OCI-LY1 (cell line): ENCODE measurements around the gene CTNS.

Experiments
- H2AFZ ChIP-seq: fragments of 200-600 bp; sonication (generic), shearing (Covaris generic); 2 replicates; pipeline ENCODE4 v1.6.0; 2014; ENCODE audit warnings: antibody characterized with exemption, mild to moderate bottlenecking, low read length
- H3F3A ChIP-seq: fragments of 200-600 bp; sonication (generic), shearing (Covaris generic); 2 replicates; pipeline ENCODE4 v1.6.0; 2014; ENCODE audit warnings: mild to moderate bottlenecking, antibody characterized with exemption, low read length, moderate library complexity; ENCODE audit not compliant: insufficient read depth
- H3K27ac ChIP-seq: fragments of 200-600 bp; sonication (generic); 2 replicates; pipeline ENCODE4 v1.5.1; 2014; ENCODE audit warnings: low read length, mixed run types, mild to moderate bottlenecking, low read depth; ENCODE audit not compliant: poor library complexity, severe bottlenecking
- H3K27me3 ChIP-seq: fragments of 200-600 bp; sonication (generic); 2 replicates; pipeline ENCODE4 v1.6.0; 2014; ENCODE audit warnings: antibody characterized with exemption, mild to moderate bottlenecking, low read length, moderate library complexity; ENCODE audit not compliant: insufficient read depth
- H3K36me3 ChIP-seq: fragments of 200-600 bp; sonication (generic); 2 replicates; pipeline ENCODE4 v1.6.1; 2014; ENCODE audit warnings: mild to moderate bottlenecking, antibody characterized with exemption, low read length, moderate library complexity, mixed read lengths; ENCODE audit not compliant: insufficient read depth
- H3K4me1 ChIP-seq: fragments of 200-600 bp; sonication (generic); 2 replicates; pipeline ENCODE4 v1.5.1; 2014; ENCODE audit warnings: mild to moderate bottlenecking, low read length, moderate library complexity; ENCODE audit not compliant: insufficient read depth, severe bottlenecking
- H3K4me2 ChIP-seq: fragments of 200-600 bp; sonication (generic), shearing (Covaris generic); 2 replicates; pipeline ENCODE4 v1.6.1; 2014; ENCODE audit warnings: low read length
- H3K4me3 ChIP-seq: fragments of 200-600 bp; sonication (generic); 2 replicates; pipeline ENCODE4 v1.5.1; 2014; ENCODE audit warnings: low read length, low read depth, mild to moderate bottlenecking, mixed read lengths; ENCODE audit not compliant: poor library complexity, severe bottlenecking
- H3K79me2 ChIP-seq: fragments of 200-600 bp; shearing (Covaris generic); 2 replicates; pipeline ENCODE4 v1.6.1; 2016; ENCODE audit warnings: mixed run types, low read length, mixed read lengths; ENCODE audit not compliant: insufficient read depth
- H3K9ac ChIP-seq: fragments of 200-600 bp; sonication (generic), shearing (Covaris generic); 2 replicates; pipeline ENCODE4 v1.6.1; 2014; ENCODE audit warnings: mild to moderate bottlenecking, low read length, mixed read lengths
- H3K9me2 ChIP-seq: fragments of 200-600 bp; sonication (generic), shearing (Covaris generic); 2 replicates; pipeline ENCODE4 v1.6.1; 2014; ENCODE audit warnings: low read depth, mild to moderate bottlenecking, low read length, mixed read lengths
- H3K9me3 ChIP-seq: fragments of 200-600 bp; shearing (Covaris generic); 2 replicates; pipeline ENCODE4 v1.6.1; 2014; ENCODE audit warnings: low read length, mixed read lengths
- H4K20me1 ChIP-seq: fragments of 200-600 bp; sonication (generic), shearing (Covaris generic); 2 replicates; pipeline ENCODE4 v1.6.0; 2016; ENCODE audit warnings: mild to moderate bottlenecking, low read length; ENCODE audit not compliant: insufficient read depth
- CTCF ChIP-seq: fragments of 200-600 bp; sonication (generic), shearing (Covaris generic); IDR thresholded peaks from 2 replicates; pipeline ENCODE4 v1.5.1; 2017; ENCODE audit warnings: mild to moderate bottlenecking, antibody characterized with exemption, low read length, moderate library complexity, mixed read lengths
- EZH2 ChIP-seq: fragments of 200-600 bp; sonication (generic), shearing (Covaris generic); IDR thresholded peaks from 2 replicates; pipeline ENCODE4 v1.8.0; 2017; ENCODE audit warnings: borderline replicate concordance, mixed run types, mild to moderate bottlenecking, antibody characterized with exemption, low read length, moderate library complexity, mixed read lengths

The CTNS gene

GRCh38 chr17:3598078-3598477 is 38.5 kb upstream of the CTNS start:
- H3K27me3 ChIP-seq, result no peaks in the 10 kb centered on the region

GRCh38 chr17:3600529-3601205 is 35.9 kb upstream of the CTNS start:
- no peak overlapping the region for H3K27ac ChIP-seq
- peaks cover 5% of the 10 kb centered on the region; the same call in 1 of the 2 replicates for H3K36me3 ChIP-seq
- H3K9ac ChIP-seq, result no peak overlapping the region
- no peak overlapping the region for H3K4me3 ChIP-seq
- no peak overlapping the region for H3K4me2 ChIP-seq
- H3F3A ChIP-seq, result no peaks in the 10 kb centered on the region
- no peaks in the 10 kb centered on the region for H3K4me1 ChIP-seq
- H3K27me3 ChIP-seq, result no peaks in the 10 kb centered on the region
- no peaks in the 10 kb centered on the region for H3K9me3 ChIP-seq
- TF ChIP-seq EZH2 (no peak), CTCF (no peak)
- no peaks in the 10 kb centered on the region for H4K20me1 ChIP-seq
- H2AFZ ChIP-seq, result no peak overlapping the region
- H3K9me2 ChIP-seq, result no peaks in the 10 kb centered on the region
- no peaks in the 10 kb centered on the region for H3K79me2 ChIP-seq

More at GRCh38 chr17:3598078-3598477, 38.5 kb upstream of the CTNS start:
- Histone ChIP-seq H2AFZ (no peak overlapping the region), H4K20me1 (no peaks in the 10 kb centered on the region), H3F3A (no peaks in the 10 kb centered on the region), H3K4me1 (no peaks in the 10 kb centered on the region), H3K9ac (no peak overlapping the region), H3K4me3 (no peak overlapping the region), H3K9me2 (no peaks in the 10 kb centered on the region), H3K4me2 (no peak overlapping the region), H3K36me3 (no peaks in the 10 kb centered on the region), H3K27ac (no peak overlapping the region), H3K9me3 (no peaks in the 10 kb centered on the region), H3K79me2 (no peaks in the 10 kb centered on the region)
- TF ChIP-seq CTCF (no peak), EZH2 (no peak)

- no peak overlapping the region for H3K4me3 ChIP-seq
- H3K27me3 ChIP-seq, result no peaks in the 10 kb centered on the region
- H3K27ac ChIP-seq, result no peak overlapping the region
- H3K79me2 ChIP-seq, result no peaks in the 10 kb centered on the region
- no peaks in the 10 kb centered on the region for H4K20me1 ChIP-seq
- H3K9ac ChIP-seq, result no peak overlapping the region
- H3K36me3 ChIP-seq, result peaks cover 12% of the 10 kb centered on the region
- no peak overlapping the region for H3K4me2 ChIP-seq
- H3K9me2 ChIP-seq, result no peaks in the 10 kb centered on the region
- H3F3A ChIP-seq, result no peaks in the 10 kb centered on the region
- H2AFZ ChIP-seq, result no peak overlapping the region
- no peaks in the 10 kb centered on the region for H3K9me3 ChIP-seq
- TF ChIP-seq CTCF, result peak; percentile 56
- TF ChIP-seq EZH2, result no peak
- H3K4me1 ChIP-seq, result no peaks in the 10 kb centered on the region
These were observed 34.1 kb upstream of the CTNS start for GRCh38 chr17:3602499-3602898.
